Hematopoietic multipotent progenitor cell treated with erythropoietin and hydrocortisone succinate and interleukin-3 and kit ligand, for 6 days (in vitro differentiated cells): ENCODE data around the gene MEIKIN.
"Not testable (repeated sequence)": the region's sequence is repeated elsewhere in the genome, so short reads cannot be mapped to it uniquely, and the experiment has no call there.

Experiments used
- DNase-seq: peaks from one replicate; pipeline ENCODE4 v3.0.0-alpha.2; 2015

MEIKIN gene

DNA sequence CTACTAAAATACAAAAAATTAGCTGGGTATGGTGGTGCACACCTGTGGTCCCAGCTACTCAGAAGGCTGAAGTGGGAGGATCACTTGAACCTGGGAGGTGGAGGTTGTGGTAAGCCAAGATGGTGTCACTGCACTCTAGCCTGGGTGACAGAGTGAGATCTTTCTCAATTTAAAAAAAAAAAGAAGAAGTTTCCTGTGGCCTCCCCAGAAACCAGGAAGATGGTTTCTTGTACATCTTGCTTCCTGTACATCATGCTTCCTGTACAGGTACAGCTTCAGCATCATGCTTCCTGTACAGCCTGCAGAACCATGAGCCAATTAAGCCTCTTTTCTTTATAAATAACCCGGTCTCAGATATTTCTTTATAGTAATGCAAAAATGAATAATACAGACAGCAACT, 43.2 kb downstream of the MEIKIN start:
- not testable (repeated sequence) for DNase-seq

GRCh38 chr5:131899686-131900085, 45.8 kb downstream of the MEIKIN start:
- no peak for DNase-seq

DNA sequence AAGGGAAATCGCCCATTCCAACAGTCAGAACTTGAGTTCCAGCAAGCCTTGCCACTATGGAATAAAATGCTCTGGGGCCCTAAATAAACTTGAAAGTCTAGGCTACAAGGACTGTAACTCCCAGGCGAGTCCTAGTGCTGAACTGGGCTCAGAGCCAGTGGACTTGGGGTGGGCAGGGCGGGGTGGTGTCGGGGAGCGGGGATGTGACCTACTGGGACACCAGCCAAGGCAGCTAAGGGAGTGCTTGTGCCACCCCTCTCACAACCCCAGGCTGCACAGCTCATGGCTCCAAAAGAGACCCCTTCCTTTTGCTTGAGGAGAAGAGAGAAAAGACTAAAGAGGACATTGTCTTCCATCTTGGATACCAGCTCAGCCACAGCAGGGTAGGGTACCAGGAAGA, 61.5 kb downstream of the MEIKIN start:
- DNase-seq = peak; percentile 66

DNA sequence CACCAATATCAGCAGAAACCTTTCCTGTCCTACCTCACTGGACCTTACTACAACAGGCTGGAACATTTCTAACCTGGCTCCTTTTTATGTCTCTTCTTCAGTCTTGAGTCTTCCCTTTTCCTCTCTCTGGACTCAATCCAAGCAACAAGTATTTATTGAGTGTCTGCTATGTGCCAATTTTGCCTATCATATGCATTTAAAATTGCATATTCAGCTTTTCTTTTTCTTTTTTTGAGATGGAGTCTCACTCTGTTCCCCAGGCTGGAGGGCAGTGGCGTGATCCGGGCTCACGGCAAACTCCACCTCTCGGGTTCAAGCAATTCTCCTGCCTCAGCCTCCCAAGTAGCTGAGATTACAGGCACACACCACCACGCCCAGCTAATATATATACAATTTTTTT, 65.8 kb downstream of the MEIKIN start:
- no peak for DNase-seq

GRCh38 chr5:131877873-131878272, 67.6 kb downstream of the MEIKIN start:
- peak; percentile 9 for DNase-seq

DNA sequence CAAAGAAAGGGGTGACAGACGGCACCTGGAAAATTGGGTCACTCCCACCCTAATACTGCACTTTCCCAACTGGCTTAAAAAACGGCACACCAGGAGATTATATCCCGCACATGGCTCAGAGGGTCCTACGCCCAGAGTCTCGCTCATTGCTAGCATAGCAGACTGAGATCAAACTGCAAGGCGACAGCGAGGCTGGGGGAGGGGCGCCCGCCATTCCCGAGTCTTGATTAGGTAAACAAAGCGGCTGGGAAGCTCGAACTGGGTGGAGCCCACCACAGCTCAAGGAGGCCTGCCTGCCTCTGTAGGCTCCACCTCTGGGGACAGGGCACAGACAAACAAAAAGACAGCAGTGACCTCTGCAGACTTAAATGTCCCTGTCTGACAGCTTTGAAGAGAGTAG, 74.2 kb downstream of the MEIKIN start:
- not testable (repeated sequence) for DNase-seq

- no peak for DNase-seq
Measured at GRCh38 chr5:131867524-131867923, 77.9 kb downstream of the MEIKIN start.

DNA sequence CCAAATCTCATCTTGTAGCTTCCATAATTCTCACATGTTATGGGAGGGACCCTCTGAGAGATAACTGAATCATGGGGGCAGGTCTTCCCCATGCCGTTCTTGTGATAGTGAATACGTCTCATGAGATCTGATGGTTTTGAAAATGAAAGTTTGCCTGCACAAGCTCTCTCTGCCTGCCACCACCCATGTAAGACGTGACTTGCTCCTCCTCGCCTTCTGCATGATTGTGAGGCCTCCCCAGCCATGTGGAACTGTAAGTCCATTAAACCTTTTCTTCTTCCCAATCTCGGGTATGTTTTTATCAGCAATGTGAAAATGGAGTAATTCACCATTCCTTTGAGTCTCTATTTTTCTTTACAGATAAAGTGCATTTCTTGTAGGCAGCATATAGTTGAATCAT, 81.8 kb downstream of the MEIKIN start:
- DNase-seq = no peak

DNA sequence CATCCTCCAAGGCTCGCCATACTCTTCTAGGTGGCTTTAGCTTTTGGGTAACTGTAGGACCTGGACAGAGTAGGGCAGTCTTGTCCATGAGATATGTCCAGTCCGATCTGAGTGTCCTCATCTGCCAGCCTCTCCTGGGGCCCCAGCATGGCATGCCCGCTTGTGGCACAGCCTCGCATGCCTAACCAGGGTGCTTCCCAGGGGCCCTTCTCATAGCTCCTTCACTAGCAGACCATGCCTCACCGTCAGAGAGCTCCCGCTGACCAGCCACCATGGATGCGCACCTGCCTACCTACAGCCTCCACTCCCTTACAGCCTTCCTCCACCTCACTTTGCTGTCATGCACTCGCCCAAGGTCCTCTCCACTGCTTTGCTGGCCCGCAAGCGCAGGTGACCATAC, 88.1 kb downstream of the MEIKIN start:
- DNase-seq = no peak

GRCh38 chr5:131855452-131855851, 90.0 kb downstream of the MEIKIN start:
- DNase-seq = no peak

DNA sequence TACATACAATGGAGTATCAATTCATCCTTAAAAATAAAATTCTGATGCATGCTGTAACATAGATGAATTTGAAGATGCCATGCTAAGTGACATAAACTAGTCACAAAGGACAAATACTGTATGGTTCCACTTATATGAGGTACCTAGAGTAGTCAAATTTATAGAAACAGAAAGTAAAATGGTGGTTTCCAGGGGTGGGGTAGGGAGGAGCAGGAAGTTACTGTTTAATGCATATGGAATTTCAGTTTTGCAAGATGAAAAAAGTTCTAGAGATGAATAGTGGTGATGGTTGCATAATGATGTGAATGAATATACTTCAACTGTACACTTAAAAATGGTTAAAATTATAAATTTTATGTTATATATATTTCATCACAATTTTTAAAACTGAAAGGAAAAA, 91.3 kb downstream of the MEIKIN start:
- DNase-seq = no peak

GRCh38 chr5:131848662-131849061, 96.8 kb downstream of the MEIKIN start:
- no peak for DNase-seq

- DNase-seq = no peak
Measured at GRCh38 chr5:131846536-131846935, 98.9 kb downstream of the MEIKIN start.

- DNase-seq = no peak
Measured at GRCh38 chr5:131845828-131846227, 99.6 kb downstream of the MEIKIN start.

DNA sequence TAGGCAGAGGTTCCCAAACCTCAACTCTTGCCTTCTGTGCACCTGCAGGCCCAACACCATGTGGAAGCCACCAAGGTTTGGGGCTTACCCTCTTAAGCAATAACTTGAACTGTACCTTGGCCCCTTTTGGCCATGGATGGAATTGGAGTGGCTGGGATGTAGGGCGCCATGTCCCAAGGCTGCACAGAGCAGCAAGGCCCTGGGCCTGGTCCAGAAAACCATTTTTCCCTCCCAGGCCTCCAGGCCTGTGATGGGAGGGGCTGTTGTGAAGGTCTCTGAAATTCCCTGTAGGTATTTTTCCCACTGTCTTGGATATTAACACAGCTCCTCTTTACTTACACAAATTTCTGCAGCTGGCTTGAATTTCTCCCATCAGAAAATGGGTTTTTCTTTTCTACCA, 102.5 kb downstream of the MEIKIN start:
- not testable (repeated sequence) for DNase-seq

DNA sequence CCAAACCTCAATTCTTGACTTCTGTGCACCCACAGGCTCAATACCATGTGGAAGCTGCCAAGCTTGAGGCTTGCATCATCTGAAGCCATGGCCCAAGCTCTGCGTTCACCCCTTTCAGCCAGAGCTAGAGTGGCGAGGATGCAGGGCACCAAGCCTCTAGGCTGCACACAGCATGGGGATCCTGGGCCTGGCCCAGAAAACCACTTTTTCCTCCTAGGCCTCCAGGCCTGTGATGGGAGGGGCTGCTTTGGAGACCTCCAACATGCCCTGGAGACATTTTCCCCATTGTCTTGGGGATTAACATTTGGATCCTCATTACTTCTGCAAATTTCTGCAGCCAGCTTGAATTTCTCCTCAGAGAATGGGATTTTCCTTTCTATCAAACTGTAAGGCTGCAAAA, 112.8 kb downstream of the MEIKIN start:
- DNase-seq = not testable (repeated sequence)

DNA sequence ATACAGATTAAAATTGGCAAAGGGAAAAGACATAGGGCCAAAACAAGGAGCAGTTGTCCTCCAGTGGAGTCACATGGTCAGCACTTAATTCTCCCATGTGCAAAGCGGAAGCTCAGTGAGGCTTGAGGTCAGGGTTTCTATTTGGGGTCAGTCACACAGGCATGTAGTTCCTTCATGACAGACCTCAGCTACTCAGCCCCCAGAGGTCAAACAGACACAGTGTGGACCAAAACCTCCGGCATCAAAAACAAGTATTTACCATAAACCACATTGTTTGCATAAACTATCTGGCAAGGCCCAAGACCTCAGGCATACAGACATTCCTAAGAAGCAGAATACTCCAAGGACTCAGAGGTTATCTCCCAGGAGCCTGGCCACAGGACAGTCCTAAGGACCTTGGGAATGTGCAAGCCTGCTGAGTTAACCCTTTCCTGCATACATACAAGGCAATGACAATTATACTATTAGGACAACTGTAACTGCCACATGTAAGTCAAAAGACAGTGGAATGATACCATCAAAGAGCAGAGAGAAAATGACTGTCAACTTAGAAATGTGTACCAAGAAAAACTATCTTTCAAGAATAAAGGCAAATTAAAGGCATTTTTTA, 120.0 kb downstream of the MEIKIN start:
- no peak for DNase-seq

GRCh38 chr5:131824631-131825030, 120.8 kb downstream of the MEIKIN start:
- DNase-seq = no peak

- DNase-seq = no peak
Measured at GRCh38 chr5:131821221-131821620, 124.2 kb downstream of the MEIKIN start.

DNA sequence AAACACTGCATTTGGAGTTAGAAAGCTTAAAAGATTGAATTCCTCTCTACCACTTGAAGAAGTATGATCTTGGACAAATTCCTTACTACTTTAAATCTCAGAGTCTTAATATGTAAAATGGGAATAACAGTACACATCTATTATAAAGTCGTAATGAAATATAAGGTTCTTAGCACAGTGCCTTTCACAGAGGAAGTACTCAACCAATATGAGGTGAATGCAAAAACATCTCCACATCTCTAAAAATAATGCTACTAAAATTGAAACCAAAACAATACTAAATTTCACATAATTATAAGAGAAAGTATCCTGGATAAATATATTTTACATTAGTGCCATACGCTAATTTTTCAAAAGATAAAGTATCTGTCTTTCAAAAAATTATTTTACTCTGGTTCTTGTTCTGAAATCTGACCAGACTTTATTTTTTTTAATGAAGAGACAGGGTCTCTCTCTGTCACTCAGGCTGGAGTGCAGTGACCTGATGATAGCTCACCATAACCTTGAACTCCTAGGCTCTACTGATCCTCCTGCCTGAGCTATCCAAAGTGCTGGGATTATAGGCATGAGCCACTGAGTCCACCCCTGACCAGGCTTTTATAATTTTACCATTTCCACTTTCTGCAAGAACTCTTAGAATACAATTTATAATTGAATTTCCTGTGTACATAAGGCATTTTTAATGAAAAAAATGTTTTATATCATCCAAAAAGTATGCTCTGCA, 127.3 kb downstream of the MEIKIN start:
- no peak for DNase-seq

DNA sequence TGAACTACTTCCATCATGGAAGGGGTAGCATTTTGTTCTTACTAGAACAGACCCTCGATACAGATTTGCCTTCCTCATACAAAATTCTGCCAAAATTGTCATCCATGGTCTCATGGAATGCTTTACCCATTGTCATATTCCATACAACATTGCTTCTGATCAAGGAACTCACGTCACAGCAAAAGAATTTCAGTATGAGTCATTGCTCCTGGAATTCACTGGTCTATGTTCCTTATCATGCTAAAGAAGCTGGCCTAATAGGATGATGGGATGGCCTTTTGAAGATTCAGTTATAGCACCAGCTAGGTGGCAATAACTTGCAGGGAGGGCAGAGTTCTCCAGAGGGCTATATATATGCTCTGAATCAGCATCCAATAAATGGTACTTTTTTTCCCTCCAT, 130.5 kb downstream of the MEIKIN start:
- DNase-seq = no peak

GRCh38 chr5:131812371-131813160, 132.9 kb downstream of the MEIKIN start:
- DNase-seq = no peak

DNA sequence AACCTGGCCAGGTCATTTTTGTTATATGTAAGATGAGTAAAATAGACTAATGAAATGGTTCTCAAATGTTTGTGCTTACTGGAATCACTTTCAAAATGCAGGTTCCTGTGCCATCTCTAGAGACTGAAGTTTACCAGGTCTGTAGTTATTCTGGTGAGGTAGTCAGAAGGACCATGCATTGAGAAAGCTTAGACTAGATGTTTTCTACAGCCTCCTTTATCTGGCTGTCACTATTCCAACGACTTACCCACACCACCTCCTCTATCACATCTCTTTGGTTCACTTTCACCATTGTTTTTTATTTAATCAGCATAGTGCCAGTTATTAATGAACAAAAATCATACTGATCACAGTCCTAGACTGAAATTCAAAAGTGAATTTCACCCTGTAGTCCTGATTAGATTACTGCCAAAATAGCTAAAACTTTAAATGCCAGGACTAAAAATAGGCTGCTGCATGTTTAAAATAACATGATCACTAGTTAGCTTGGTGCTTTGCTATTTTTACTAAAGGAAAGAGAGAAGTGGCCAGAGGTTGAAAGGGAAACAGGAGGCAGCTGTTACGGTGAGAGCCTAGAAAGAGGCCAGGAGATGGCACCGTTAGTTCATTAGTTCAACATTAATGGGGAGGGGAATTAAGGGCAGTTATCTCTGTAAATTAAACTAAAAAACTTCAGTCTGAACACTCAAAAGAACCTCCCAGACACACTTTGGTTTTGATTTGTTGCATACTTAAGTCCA, 134.8 kb downstream of the MEIKIN start:
- peak; percentile 68 for DNase-seq
